Measurements from ENCODE around the gene SELENOI.

DNA sequence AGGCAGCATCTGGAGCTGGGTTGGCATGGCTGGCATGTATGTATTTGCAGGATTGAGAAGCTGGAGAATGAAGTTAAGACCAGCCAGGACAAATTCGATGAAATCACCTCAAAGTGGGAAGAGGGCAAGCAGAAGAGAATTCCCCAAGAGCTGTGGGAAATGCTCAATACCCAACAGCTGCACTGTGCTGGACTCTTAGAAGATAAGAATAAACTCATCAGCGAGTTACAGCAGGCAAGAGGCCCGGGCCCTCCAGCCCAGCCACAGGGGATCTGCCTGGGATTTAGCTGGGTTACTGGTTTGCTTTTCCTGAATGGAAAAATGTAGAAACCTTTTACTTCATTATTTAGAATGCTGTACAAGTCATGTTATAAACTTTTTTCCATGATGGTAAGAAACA lies 78.3 kb downstream of the SELENOI start:
- TF ChIP-seq EP300 (IDR thresholded peaks at IDR 0.05) (no peak), CTCF (IDR thresholded peaks at IDR 0.05) (no peak), POLR2A (IDR thresholded peaks at IDR 0.05; ENCODE audit: low read depth) (no peak)

Data from esophagus muscularis mucosa (tissue), 4 donors.